ENCODE measurements around the gene CACNA2D3. TPM values are rescaled to one million over a fixed set of nuclear protein-coding genes. Genes with fewer than 3 reads are reported as not detected.

CACNA2D3 gene
- polyA plus RNA-seq, 2 of the 4 experiments (the other 2 are of a cell fraction) = 0.04 to 0.05 TPM

DNA sequence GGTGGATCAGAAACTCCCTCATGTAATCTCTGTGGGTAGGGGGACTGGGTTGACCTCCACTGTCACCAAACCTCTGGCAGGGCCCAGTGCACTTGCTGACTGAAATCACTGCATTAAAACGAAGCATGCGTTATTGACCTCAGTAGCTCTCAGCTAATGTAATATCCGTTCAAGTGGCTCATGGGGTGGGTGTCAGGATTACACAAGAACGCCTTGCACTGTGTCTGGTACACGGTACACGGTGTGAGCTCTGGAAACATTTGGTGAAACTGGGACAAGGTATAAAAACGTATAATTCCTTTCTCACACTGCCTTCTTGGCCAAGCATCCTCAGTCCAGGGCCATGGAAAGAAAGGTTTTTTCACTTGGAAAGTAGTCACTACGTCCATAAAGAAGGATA lies 793.6 kb downstream of the CACNA2D3 start:
- ChIA-PET CTCF (no interaction called here), POLR2A (no interaction called here)
- H3K4me2 ChIP-seq = no peak overlapping the region
- ATAC-seq (no peak), DNase-seq (ENCODE audit: low read depth in 1 of 2, low spot score in 1 of 2) (no peak), FAIRE-seq (no peak)
- TF ChIP-seq RNF2 (IDR thresholded peaks at IDR 0.05; ENCODE audit: borderline replicate concordance, low read depth) = no peak
- TF ChIP-seq EP300 (IDR thresholded peaks at IDR 0.05) = no peak
- TF ChIP-seq, protein P1, sequence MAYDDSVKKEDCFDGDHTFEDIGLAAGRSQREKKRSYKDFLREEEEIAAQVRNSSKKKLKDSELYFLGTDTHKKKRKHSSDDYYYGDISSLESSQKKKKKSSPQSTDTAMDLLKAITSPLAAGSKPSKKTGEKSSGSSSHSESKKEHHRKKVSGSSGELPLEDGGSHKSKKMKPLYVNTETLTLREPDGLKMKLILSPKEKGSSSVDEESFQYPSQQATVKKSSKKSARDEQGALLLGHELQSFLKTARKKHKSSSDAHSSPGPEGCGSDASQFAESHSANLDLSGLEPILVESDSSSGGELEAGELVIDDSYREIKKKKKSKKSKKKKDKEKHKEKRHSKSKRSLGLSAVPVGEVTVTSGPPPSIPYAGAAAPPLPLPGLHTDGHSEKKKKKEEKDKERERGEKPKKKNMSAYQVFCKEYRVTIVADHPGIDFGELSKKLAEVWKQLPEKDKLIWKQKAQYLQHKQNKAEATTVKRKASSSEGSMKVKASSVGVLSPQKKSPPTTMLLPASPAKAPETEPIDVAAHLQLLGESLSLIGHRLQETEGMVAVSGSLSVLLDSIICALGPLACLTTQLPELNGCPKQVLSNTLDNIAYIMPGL (CRISPR knock-in tag; IDR thresholded peaks at IDR 0.05; ENCODE audit: borderline replicate concordance) = no peak
- no peak for TF ChIP-seq CHD2 (IDR thresholded peaks at IDR 0.05; ENCODE audit: low read length, partially characterized antibody)
- no peak for TF ChIP-seq FOSB (CRISPR knock-in tag; IDR thresholded peaks at IDR 0.05)
- TF ChIP-seq, protein P2, sequence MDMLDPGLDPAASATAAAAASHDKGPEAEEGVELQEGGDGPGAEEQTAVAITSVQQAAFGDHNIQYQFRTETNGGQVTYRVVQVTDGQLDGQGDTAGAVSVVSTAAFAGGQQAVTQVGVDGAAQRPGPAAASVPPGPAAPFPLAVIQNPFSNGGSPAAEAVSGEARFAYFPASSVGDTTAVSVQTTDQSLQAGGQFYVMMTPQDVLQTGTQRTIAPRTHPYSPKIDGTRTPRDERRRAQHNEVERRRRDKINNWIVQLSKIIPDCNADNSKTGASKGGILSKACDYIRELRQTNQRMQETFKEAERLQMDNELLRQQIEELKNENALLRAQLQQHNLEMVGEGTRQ (IDR thresholded peaks at IDR 0.05) = no peak
- TF ChIP-seq MAZ (IDR thresholded peaks at IDR 0.05; ENCODE audit: borderline replicate concordance, low read depth, low read length) = no peak
- no peak for TF ChIP-seq ZC3H11A (IDR thresholded peaks at IDR 0.05)
- TF ChIP-seq NR3C1 (IDR thresholded peaks at IDR 0.05) = no peak
- no peak for TF ChIP-seq ZNF302 (CRISPR knock-in tag; IDR thresholded peaks at IDR 0.05)
- no peaks in the 10 kb centered on the region for H3K9me3 ChIP-seq
- no peak overlapping the region for H3K4me3 ChIP-seq
- H3K4me1 ChIP-seq = no peaks in the 10 kb centered on the region
- 21% methylated on average over 8 of the region's 8 CpGs for WGBS (ENCODE audit: missing lambda C conversion rate)
- H3K27ac ChIP-seq = no peak overlapping the region

DNA sequence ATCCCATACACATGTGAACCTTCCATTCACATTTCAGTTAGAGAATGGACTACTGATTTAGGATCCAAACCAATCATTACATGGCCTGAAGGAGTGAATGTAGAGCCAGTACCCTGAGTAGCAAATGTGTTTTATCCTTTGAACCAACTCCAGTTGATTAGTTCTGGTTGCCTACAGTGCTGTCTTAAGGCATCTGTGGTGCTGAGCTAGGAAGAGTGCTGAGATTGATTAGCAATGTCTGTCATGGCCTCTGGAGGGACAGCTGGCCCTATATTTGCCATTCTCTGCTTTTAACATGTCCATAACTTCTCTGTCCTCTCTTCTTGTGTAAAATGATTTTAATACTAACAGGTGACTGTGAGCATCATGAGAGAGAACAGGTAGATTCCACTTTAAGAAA lies 794.4 kb downstream of the CACNA2D3 start:
- H3K4me1 ChIP-seq = no peaks in the 10 kb centered on the region
- FAIRE-seq = no peak
- no peak overlapping the region for H3K4me2 ChIP-seq
- no peak overlapping the region for H3K4me3 ChIP-seq
- CTCF ChIA-PET = interaction anchor here (1.2 kb wide), 1 partner anchor 41 kb away, joined by 3 read pairs; no protein-coding TSS in a partner anchor
- no peak overlapping the region for H3K27ac ChIP-seq
- TF ChIP-seq RFX5 (IDR thresholded peaks at IDR 0.05) (no peak), MAFK (IDR thresholded peaks at IDR 0.05; ENCODE audit: partially characterized antibody) (no peak), EHMT2 (IDR thresholded peaks at IDR 0.05; ENCODE audit: low read depth) (no peak), JUN (IDR thresholded peaks at IDR 0.05) (no peak), MAZ (IDR thresholded peaks at IDR 0.05; ENCODE audit: borderline replicate concordance, low read depth, low read length) (no peak)
- TF ChIP-seq, protein P3, sequence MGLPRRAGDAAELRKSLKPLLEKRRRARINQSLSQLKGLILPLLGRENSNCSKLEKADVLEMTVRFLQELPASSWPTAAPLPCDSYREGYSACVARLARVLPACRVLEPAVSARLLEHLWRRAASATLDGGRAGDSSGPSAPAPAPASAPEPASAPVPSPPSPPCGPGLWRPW (IDR thresholded peaks at IDR 0.05) = no peak
- TF ChIP-seq, protein P4, sequence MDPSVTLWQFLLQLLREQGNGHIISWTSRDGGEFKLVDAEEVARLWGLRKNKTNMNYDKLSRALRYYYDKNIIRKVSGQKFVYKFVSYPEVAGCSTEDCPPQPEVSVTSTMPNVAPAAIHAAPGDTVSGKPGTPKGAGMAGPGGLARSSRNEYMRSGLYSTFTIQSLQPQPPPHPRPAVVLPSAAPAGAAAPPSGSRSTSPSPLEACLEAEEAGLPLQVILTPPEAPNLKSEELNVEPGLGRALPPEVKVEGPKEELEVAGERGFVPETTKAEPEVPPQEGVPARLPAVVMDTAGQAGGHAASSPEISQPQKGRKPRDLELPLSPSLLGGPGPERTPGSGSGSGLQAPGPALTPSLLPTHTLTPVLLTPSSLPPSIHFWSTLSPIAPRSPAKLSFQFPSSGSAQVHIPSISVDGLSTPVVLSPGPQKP (IDR thresholded peaks at IDR 0.05; ENCODE audit: low read depth, low read length) = no peak
- no peak for DNase-seq (ENCODE audit: low read depth in 1 of 2, low spot score in 1 of 2)
- no peak for ATAC-seq
- POLR2A ChIA-PET = no interaction called here
- H3K9me3 ChIP-seq = no peaks in the 10 kb centered on the region

DNA sequence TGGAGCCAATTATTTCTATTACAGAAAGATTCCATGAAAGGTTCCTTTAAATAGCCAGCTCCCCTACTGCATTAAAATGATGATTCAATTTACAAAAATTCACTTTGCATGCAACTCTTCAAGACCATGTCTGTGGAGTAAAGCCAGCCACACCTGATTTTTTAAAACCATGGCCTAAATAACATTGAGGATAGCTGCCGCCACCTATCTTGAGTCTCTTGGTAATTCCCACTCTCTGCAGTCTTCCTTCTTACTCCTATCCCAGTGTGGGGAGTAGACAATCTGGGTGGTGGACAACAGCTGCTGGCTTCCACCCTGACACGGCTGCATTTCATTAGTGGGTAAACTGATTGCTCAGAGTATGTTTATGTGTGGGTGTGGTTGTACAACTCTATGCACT lies 794.8 kb downstream of the CACNA2D3 start:
- FAIRE-seq (no peak), ATAC-seq (no peak), DNase-seq (ENCODE audit: low read depth in 1 of 2, low spot score in 1 of 2) (no peak)
- H3K4me2 ChIP-seq = no peak overlapping the region
- WGBS (ENCODE audit: missing lambda C conversion rate) = 46% methylated on average over 2 of the region's 2 CpGs
- ChIA-PET POLR2A (no interaction called here), CTCF (interaction anchor here (1.2 kb wide), 1 partner anchor 41 kb away, joined by 3 read pairs; no protein-coding TSS in a partner anchor)
- no peaks in the 10 kb centered on the region for H3K9me3 ChIP-seq
- no peak overlapping the region for H3K4me3 ChIP-seq
- H3K4me1 ChIP-seq = no peaks in the 10 kb centered on the region
- H3K27ac ChIP-seq = no peak overlapping the region
- TF ChIP-seq, protein P5, sequence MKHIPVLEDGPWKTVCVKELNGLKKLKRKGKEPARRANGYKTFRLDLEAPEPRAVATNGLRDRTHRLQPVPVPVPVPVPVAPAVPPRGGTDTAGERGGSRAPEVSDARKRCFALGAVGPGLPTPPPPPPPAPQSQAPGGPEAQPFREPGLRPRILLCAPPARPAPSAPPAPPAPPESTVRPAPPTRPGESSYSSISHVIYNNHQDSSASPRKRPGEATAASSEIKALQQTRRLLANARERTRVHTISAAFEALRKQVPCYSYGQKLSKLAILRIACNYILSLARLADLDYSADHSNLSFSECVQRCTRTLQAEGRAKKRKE (CRISPR knock-in tag; IDR thresholded peaks at IDR 0.05; ENCODE audit: low read depth) = no peak
- no peak for TF ChIP-seq TFCP2L1 (CRISPR knock-in tag; IDR thresholded peaks at IDR 0.05)
- TF ChIP-seq FOXS1 (CRISPR knock-in tag; IDR thresholded peaks at IDR 0.05) = no peak
- no peak for TF ChIP-seq FOSB (CRISPR knock-in tag; IDR thresholded peaks at IDR 0.05)
- TF ChIP-seq TP53 (CRISPR knock-in tag; IDR thresholded peaks at IDR 0.05) = no peak
- TF ChIP-seq, protein P6, sequence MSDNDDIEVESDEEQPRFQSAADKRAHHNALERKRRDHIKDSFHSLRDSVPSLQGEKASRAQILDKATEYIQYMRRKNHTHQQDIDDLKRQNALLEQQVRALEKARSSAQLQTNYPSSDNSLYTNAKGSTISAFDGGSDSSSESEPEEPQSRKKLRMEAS (IDR thresholded peaks at IDR 0.05) = no peak
- no peak for TF ChIP-seq JUNB (IDR thresholded peaks at IDR 0.05)
- no peak for TF ChIP-seq RFX5 (IDR thresholded peaks at IDR 0.05)
- no peak for TF ChIP-seq MAFK (IDR thresholded peaks at IDR 0.05; ENCODE audit: partially characterized antibody)
- TF ChIP-seq, protein P7, sequence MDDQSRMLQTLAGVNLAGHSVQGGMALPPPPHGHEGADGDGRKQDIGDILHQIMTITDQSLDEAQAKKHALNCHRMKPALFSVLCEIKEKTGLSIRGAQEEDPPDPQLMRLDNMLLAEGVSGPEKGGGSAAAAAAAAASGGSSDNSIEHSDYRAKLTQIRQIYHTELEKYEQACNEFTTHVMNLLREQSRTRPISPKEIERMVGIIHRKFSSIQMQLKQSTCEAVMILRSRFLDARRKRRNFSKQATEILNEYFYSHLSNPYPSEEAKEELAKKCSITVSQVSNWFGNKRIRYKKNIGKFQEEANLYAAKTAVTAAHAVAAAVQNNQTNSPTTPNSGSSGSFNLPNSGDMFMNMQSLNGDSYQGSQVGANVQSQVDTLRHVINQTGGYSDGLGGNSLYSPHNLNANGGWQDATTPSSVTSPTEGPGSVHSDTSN (IDR thresholded peaks at IDR 0.05) = no peak
- no peak for TF ChIP-seq SMC3 (IDR thresholded peaks at IDR 0.05)
- TF ChIP-seq, protein P8, sequence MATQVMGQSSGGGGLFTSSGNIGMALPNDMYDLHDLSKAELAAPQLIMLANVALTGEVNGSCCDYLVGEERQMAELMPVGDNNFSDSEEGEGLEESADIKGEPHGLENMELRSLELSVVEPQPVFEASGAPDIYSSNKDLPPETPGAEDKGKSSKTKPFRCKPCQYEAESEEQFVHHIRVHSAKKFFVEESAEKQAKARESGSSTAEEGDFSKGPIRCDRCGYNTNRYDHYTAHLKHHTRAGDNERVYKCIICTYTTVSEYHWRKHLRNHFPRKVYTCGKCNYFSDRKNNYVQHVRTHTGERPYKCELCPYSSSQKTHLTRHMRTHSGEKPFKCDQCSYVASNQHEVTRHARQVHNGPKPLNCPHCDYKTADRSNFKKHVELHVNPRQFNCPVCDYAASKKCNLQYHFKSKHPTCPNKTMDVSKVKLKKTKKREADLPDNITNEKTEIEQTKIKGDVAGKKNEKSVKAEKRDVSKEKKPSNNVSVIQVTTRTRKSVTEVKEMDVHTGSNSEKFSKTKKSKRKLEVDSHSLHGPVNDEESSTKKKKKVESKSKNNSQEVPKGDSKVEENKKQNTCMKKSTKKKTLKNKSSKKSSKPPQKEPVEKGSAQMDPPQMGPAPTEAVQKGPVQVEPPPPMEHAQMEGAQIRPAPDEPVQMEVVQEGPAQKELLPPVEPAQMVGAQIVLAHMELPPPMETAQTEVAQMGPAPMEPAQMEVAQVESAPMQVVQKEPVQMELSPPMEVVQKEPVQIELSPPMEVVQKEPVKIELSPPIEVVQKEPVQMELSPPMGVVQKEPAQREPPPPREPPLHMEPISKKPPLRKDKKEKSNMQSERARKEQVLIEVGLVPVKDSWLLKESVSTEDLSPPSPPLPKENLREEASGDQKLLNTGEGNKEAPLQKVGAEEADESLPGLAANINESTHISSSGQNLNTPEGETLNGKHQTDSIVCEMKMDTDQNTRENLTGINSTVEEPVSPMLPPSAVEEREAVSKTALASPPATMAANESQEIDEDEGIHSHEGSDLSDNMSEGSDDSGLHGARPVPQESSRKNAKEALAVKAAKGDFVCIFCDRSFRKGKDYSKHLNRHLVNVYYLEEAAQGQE (IDR thresholded peaks at IDR 0.05) = no peak

Measured in A549 (cell line).